ENCODE data around the gene ITGA2B.

GRCh38 chr17:44358066-44358465 is 31.4 kb downstream of the ITGA2B start:
- TF ChIP-seq, protein P1, sequence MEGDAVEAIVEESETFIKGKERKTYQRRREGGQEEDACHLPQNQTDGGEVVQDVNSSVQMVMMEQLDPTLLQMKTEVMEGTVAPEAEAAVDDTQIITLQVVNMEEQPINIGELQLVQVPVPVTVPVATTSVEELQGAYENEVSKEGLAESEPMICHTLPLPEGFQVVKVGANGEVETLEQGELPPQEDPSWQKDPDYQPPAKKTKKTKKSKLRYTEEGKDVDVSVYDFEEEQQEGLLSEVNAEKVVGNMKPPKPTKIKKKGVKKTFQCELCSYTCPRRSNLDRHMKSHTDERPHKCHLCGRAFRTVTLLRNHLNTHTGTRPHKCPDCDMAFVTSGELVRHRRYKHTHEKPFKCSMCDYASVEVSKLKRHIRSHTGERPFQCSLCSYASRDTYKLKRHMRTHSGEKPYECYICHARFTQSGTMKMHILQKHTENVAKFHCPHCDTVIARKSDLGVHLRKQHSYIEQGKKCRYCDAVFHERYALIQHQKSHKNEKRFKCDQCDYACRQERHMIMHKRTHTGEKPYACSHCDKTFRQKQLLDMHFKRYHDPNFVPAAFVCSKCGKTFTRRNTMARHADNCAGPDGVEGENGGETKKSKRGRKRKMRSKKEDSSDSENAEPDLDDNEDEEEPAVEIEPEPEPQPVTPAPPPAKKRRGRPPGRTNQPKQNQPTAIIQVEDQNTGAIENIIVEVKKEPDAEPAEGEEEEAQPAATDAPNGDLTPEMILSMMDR (conservative IDR thresholded peaks at IDR 0.05 in 1 of 2, IDR thresholded peaks at IDR 0.05 in 1 of 2; ENCODE audit: low read depth in 1 of 2, low read length in 2 of 2), result no peak
- no peak for TF ChIP-seq EZH2 (IDR thresholded peaks at IDR 0.05; ENCODE audit: low read length, missing control alignments)
